Effector memory CD4-positive, alpha-beta T cell (primary cell): Measurements from ENCODE around the gene IFI44L.

Experiments used
- DNase-seq, 3 donors: peaks; one replicate each; pipeline ENCODE4 v3.0.0-alpha.2; 2020
- H3K27ac ChIP-seq: 2 replicates; pipeline ENCODE4 v1.7.0; 2013; ENCODE audit warnings: mild to moderate bottlenecking, low read length, moderate library complexity; ENCODE audit not compliant: insufficient read depth, poor library complexity, severe bottlenecking
- H3K27me3 ChIP-seq: replicated peaks from 2 replicates; pipeline ENCODE4 v1.7.0; 2013; ENCODE audit warnings: mild to moderate bottlenecking, low read length; ENCODE audit not compliant: insufficient read depth, control insufficient read depth, poor library complexity, severe bottlenecking
- H3K36me3 ChIP-seq: 2 replicates; pipeline ENCODE4 v1.7.0; 2013; ENCODE audit warnings: mild to moderate bottlenecking, low read length, moderate library complexity; ENCODE audit not compliant: control insufficient read depth, insufficient read depth
- H3K4me1 ChIP-seq: 2 replicates; pipeline ENCODE4 v1.7.0; 2013; ENCODE audit warnings: low read length, mild to moderate bottlenecking; ENCODE audit not compliant: control insufficient read depth, insufficient read depth, poor library complexity, severe bottlenecking
- H3K4me3 ChIP-seq: 2 replicates; pipeline ENCODE4 v1.7.0; 2013; ENCODE audit warnings: low read length, low read depth, mild to moderate bottlenecking; ENCODE audit not compliant: insufficient read depth, poor library complexity, severe bottlenecking
- H3K9me3 ChIP-seq: 2 replicates; pipeline ENCODE4 v1.7.0; 2013; ENCODE audit warnings: mild to moderate bottlenecking, low read length, moderate library complexity; ENCODE audit not compliant: control insufficient read depth

The IFI44L gene

GRCh38 chr1:78658901-78659300, 38.7 kb downstream of the IFI44L start:
- Histone ChIP-seq H3K27me3 (no peaks in the 10 kb centered on the region), H3K36me3 (peaks cover 55% of the 10 kb centered on the region), H3K9me3 (no peaks in the 10 kb centered on the region), H3K4me1 (peaks cover 3% of the 10 kb centered on the region), H3K4me3 (no peak overlapping the region), H3K27ac (no peak overlapping the region)
- no peak for DNase-seq

- H3K9me3 ChIP-seq = no peaks in the 10 kb centered on the region
- no peak overlapping the region for H3K4me3 ChIP-seq
- DNase-seq = no peak
- no peaks in the 10 kb centered on the region for H3K27me3 ChIP-seq
- no peak overlapping the region for H3K27ac ChIP-seq
- peaks cover 41% of the 10 kb centered on the region for H3K36me3 ChIP-seq
- H3K4me1 ChIP-seq = no peaks in the 10 kb centered on the region
These were observed 43.7 kb downstream of the IFI44L start for GRCh38 chr1:78663923-78664322.

GRCh38 chr1:78664763-78665162, 44.5 kb downstream of the IFI44L start:
- Histone ChIP-seq H3K27me3 (no peaks in the 10 kb centered on the region), H3K9me3 (no peaks in the 10 kb centered on the region), H3K36me3 (peaks cover 34% of the 10 kb centered on the region), H3K4me1 (no peaks in the 10 kb centered on the region), H3K27ac (no peak overlapping the region), H3K4me3 (no peak overlapping the region)
- DNase-seq = no peak

GRCh38 chr1:78665809-78666208, 45.6 kb downstream of the IFI44L start:
- Histone ChIP-seq H3K27me3 (no peaks in the 10 kb centered on the region), H3K9me3 (no peaks in the 10 kb centered on the region), H3K27ac (no peak overlapping the region), H3K36me3 (peaks cover 25% of the 10 kb centered on the region), H3K4me1 (no peaks in the 10 kb centered on the region), H3K4me3 (no peak overlapping the region)
- DNase-seq = no peak

DNA sequence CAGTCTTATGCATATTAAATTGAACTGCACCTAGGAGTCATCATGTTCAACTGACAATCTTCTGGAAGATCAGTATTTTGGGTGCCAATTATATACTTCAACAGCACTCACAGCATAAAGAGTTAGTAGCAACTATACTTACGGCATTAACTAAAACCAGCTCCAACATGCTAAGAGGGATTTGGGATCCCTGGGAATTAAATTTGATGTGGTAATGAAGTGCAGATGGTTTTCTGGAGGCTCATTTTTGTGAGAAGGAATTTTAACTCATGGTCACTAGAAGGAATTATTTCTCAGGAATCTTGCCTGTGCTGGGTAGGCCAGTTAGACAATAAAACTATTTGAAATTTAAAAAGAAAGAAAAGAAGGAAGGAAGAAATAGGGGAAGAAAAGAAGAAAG, 47.7 kb downstream of the IFI44L start:
- DNase-seq = no peak
- H3K9me3 ChIP-seq = no peaks in the 10 kb centered on the region
- H3K36me3 ChIP-seq = peaks cover 8% of the 10 kb centered on the region
- H3K27me3 ChIP-seq = no peaks in the 10 kb centered on the region
- no peak overlapping the region for H3K27ac ChIP-seq
- H3K4me1 ChIP-seq = no peaks in the 10 kb centered on the region
- no peak overlapping the region for H3K4me3 ChIP-seq

GRCh38 chr1:78668427-78668826, 48.2 kb downstream of the IFI44L start:
- no peaks in the 10 kb centered on the region for H3K4me1 ChIP-seq
- H3K9me3 ChIP-seq = no peaks in the 10 kb centered on the region
- no peaks in the 10 kb centered on the region for H3K27me3 ChIP-seq
- no peak overlapping the region for H3K4me3 ChIP-seq
- no peak overlapping the region for H3K27ac ChIP-seq
- H3K36me3 ChIP-seq = peaks cover 3% of the 10 kb centered on the region
- no peak for DNase-seq

- H3K27ac ChIP-seq = no peak overlapping the region
- H3K4me3 ChIP-seq = no peak overlapping the region
- H3K36me3 ChIP-seq = no peaks in the 10 kb centered on the region
- DNase-seq = no peak
- H3K27me3 ChIP-seq = no peaks in the 10 kb centered on the region
- H3K4me1 ChIP-seq = no peaks in the 10 kb centered on the region
- H3K9me3 ChIP-seq = no peaks in the 10 kb centered on the region
These were observed 52.2 kb downstream of the IFI44L start for GRCh38 chr1:78672428-78672827.

DNA sequence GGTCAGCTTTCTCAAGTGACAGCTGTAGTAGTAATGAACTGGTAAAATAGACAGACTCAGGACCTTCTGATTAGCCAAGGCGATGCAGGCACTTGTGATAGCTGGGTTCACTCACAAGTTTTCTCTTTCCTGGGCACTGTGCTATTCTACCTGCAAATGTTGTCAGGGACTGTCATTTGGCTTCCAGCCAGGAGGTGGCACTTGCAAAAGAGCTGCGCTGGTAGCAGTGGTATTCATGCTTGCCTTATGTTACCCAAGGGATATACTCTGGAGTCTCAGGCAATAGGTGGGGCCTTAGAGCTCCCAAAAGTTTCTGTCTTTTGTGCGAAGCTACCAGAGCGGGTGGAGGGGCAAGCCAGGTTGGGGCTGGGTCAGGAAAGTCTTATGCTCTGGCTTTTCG, 52.9 kb downstream of the IFI44L start:
- no peak overlapping the region for H3K4me3 ChIP-seq
- H3K9me3 ChIP-seq = no peaks in the 10 kb centered on the region
- H3K27ac ChIP-seq = no peak overlapping the region
- no peaks in the 10 kb centered on the region for H3K36me3 ChIP-seq
- DNase-seq = no peak
- no peaks in the 10 kb centered on the region for H3K27me3 ChIP-seq
- H3K4me1 ChIP-seq = no peaks in the 10 kb centered on the region

DNA sequence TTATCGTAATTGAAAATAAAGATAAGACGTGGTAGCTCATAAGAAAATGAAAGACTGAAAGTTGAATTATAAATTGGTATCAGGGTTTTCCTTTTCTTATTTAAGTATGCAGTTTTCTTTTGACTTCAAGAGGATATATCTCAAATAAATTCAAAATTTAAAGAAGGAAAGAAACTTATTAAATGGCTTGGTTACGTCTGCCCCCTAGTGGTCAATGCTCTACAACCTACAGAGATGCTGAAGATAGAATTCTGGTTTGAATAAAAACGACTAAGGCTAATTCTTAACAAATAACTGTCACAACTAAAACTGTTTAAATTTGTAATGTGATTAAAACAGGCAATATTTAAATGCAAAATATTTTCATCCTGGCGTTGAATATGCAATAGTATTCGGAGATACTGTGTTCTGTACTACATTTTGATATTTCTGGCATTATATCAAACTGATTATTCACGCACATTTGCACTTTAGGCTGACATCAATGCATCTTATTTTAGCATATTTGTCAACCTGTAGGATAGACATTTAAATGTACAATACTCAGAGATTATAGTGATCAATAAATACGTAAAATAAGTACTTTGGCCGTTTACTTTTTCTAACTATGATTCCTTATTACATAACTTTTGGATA, 56.2 kb downstream of the IFI44L start:
- H3K27me3 ChIP-seq = no peaks in the 10 kb centered on the region
- DNase-seq = peak in 2 of 3 donors; percentile 12 to 53
- no peaks in the 10 kb centered on the region for H3K9me3 ChIP-seq
- H3K4me3 ChIP-seq = no peak overlapping the region
- no peaks in the 10 kb centered on the region for H3K36me3 ChIP-seq
- no peaks in the 10 kb centered on the region for H3K4me1 ChIP-seq
- no peak overlapping the region for H3K27ac ChIP-seq

DNA sequence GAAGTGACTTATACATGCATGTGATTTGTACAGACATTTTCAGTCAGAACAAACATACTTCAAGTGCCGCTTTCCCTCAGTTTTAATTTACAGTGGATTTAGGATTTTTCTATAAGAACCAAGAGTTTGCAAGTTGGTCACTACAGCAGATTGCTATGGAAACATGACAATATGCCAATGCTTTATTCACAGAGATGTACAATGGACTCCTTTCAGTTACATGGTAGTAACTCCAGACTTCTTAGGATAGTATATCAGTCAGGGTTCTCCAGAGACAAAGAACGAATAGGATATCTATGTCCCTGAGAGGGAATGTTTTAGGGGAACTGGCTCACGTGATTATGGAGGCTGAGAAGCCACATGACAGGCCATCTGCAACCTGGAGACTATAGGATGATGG, 56.7 kb downstream of the IFI44L start:
- Histone ChIP-seq H3K27me3 (no peaks in the 10 kb centered on the region), H3K9me3 (no peaks in the 10 kb centered on the region), H3K4me1 (no peaks in the 10 kb centered on the region), H3K36me3 (no peaks in the 10 kb centered on the region), H3K4me3 (no peak overlapping the region), H3K27ac (no peak overlapping the region)
- DNase-seq = no peak
